ENCODE results near the gene NHEJ1.

- TF ChIP-seq, protein P1, sequence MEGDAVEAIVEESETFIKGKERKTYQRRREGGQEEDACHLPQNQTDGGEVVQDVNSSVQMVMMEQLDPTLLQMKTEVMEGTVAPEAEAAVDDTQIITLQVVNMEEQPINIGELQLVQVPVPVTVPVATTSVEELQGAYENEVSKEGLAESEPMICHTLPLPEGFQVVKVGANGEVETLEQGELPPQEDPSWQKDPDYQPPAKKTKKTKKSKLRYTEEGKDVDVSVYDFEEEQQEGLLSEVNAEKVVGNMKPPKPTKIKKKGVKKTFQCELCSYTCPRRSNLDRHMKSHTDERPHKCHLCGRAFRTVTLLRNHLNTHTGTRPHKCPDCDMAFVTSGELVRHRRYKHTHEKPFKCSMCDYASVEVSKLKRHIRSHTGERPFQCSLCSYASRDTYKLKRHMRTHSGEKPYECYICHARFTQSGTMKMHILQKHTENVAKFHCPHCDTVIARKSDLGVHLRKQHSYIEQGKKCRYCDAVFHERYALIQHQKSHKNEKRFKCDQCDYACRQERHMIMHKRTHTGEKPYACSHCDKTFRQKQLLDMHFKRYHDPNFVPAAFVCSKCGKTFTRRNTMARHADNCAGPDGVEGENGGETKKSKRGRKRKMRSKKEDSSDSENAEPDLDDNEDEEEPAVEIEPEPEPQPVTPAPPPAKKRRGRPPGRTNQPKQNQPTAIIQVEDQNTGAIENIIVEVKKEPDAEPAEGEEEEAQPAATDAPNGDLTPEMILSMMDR (IDR thresholded peaks at IDR 0.05): no peak
- TF ChIP-seq POLR2A (IDR thresholded peaks at IDR 0.05): no peak
Measured at GRCh38 chr2:219131744-219132143, 28.9 kb downstream of the NHEJ1 start.

Data from heart left ventricle (tissue), 13 donors.